Stimulated activated CD4-positive, alpha-beta T cell treated with anti-CD3 and anti-CD28 coated beads, TNF-alpha, amount 100 ng/mL, for 4 hours (primary cell): ENCODE measurements around the gene DIP2A.

ENCODE experiments used
- DNase-seq, 3 experiments: peaks; one replicate each; pipeline ENCODE4 v3.0.0-alpha.2; 2020; ENCODE audit warnings: low read depth in 3 of 3

The DIP2A gene

DNA sequence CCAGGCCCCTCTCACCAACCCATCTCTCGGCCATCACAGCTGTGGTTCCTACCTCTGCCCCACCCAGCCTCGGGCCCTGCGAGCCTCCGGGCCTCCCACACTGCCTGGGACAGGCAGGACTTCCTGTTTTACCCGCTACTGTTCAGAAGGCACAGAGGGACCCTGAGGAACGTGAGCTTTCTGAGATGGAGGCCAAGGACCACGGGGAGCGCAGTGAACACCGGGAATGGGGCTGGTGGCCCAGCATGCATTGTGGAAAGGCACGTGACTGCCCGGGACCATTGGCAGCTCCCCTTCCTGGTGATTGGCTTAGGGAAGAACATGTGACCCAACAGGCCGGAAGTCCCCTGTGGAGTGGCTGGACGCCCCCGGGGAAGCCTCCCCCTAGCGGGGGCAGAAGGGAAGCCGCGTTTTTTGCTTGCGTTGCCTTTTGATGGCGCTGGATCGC is 139.2 kb downstream of the DIP2A start:
- no peak for DNase-seq

DNA sequence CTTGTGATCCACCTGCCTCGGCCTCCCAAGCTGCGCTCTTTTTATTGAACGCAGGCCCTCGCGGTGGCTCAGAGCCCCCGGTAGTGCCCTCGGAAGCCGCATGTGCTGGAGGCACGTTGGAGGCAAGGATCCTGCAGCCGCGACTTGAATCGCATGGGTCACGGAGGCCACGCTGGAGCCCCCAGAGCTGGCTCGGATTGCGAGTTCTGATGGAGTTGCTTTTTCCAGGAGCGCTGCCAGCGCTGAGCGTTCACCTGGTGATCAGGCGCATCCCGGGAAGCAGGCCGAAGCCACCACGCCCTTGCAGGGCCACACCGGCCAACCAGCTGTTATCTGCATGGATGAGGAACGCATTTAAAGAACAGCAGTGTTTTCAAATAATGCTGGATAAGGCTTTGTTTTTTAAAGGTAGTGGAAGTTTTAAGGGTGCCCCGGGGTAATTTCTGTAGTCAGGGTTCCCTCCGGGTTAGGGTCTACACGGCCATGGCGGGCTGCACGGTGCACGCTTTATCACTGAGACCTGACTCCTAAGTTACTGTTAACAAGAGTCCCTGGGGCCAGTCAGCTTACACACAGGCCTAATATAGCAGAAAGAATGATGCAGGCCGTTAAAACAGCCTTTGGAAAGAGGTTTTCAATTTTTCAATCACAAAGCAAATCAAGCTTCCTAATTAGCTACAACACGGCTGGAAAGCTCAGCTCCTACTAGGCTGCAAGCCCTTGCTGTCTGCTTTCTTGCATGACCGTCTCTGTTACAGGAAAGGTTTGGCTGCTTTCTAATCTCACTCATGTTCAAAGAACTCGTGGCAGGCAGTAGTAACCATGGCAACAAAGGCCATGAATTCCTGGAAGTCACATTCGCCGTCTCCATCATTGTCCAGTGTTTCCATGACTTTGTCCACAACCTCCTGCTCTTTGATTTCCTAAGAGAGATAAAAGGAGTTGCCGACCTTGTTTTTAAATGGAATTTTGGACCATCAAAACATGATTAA is 140.2 kb downstream of the DIP2A start:
- no peak for DNase-seq

DNA sequence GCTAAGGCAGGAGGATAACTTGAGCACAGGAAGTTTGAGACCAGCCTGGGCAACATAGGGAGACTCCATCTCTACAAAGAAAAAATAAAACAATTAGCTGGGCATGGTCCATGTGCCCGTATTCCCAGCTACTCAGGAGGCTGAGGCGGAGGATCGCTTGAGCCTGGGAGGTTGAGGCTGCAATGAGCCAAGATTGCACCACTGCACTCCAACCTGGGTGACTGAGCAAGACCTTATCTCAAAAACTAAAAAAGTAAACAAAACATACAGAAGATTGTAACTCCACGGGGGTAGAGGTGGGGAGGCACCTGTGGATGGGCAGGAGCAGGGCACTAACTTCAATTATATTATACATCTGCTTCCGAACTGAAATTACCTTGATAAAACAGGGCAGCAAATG is 141.6 kb downstream of the DIP2A start:
- no peak for DNase-seq

DNA sequence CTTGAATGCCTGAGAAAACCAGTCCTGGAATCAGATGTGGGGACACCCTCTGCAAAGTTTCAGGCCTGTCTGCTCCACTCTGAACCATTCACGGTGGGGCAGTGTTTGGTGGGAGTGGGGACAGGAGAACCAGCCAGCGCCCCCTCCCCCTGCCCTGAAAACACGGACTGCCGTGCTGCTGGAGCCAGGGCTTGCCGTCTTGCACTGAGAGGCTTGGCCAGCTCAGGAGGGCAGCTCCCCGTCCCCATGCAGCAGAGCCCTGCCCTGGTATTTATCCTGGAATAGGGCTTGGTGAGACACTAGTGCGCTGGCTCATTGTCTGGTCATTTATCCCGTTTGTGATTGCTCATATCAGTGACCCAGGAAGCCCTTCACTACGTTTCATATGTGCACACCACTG is 142.3 kb downstream of the DIP2A start:
- DNase-seq, result no peak

DNA sequence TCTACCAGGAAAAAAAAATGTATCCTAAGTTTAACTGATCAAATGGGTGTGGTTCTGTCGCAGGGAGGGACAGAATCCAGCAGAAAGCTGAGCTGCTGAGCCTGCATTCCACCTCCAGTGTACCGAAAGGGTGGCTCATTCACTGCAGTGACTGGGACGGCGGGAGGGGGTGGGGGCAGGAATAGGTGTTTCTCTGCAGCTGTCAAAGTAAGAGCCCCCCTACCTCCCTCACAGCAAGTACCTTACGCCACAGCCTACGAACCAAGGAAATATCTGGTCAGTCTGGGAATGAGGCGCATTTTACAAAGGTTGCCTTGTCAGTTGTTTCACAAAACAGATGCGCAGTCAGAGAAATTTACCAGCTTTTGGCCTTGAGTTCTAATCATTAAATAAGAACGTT is 144.5 kb downstream of the DIP2A start:
- DNase-seq, result no peak

DNA sequence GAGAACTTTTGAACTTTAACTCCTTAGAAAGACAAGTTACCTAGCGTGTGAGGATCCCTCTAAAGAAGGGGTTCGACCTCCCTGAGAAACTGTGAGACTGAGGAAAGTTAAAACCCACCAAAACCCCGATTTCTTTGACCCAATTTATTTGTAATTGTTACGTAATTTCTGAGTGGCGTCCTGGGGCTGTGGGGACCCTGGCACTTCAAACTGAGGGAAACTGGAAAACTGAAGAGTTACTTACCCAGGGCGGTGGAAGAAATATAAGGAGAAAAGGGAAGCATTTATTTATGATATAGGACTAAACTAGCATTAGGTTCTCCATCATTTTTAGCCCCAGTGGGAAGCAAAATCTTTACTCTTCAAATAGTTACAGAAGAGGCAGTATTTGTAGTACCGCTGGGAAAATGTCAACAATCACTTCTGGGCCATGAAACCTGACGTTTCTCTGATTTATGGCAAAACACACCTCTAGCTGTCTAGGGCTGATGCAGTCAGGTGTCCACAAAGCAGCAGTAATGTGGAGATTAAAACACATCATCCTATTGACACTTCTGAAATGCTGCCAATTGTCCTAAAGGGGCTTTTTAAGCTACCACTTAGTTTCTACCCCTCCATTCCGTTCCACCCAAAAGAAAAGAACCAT is 145.8 kb downstream of the DIP2A start:
- DNase-seq, result no peak

DNA sequence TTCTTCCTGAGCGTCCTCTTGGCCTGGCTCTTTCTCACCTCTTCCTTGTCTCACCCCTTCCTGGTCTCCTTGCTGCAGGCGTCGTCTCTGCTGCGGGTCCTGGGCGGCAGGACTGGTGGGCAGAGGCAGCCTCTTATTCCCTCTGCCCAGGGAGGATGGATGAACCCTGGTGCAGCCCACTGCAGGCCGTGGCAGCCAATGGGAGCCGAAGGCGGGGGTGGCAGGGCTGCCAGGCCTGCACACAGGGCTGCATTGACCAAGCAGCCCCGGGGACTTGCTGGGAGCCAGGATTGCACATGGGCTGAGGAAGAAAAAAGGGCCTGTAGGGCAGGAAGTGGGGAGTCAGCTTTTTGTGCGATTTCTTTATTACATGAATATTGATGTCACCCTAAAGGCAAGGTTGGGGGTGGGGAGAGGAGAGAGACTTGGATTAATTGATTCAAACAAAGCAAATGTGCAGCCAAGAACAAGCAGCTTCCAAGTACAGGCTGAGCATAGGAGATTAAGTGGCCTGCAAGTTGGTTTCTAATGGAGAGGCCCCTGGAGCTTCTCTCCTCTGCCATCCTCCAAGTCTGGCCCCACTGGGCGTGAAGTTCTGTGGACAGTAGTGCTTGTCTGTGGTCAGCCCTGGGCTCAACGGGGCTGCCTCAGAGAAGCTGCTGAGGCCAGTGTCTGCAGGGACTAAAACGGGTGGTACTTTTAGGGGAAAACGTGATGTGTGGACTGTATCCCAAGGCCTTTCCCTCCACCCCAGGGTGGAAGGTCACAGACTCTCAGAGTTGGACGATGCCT is 146.5 kb downstream of the DIP2A start, which contains the start of gene S100B:
TSS of gene S100B (minus strand) at position 108 of the 792 bp plus-strand sequence. CDS start 2,667 bp downstream, outside the sequence.
- no peak for DNase-seq

DNA sequence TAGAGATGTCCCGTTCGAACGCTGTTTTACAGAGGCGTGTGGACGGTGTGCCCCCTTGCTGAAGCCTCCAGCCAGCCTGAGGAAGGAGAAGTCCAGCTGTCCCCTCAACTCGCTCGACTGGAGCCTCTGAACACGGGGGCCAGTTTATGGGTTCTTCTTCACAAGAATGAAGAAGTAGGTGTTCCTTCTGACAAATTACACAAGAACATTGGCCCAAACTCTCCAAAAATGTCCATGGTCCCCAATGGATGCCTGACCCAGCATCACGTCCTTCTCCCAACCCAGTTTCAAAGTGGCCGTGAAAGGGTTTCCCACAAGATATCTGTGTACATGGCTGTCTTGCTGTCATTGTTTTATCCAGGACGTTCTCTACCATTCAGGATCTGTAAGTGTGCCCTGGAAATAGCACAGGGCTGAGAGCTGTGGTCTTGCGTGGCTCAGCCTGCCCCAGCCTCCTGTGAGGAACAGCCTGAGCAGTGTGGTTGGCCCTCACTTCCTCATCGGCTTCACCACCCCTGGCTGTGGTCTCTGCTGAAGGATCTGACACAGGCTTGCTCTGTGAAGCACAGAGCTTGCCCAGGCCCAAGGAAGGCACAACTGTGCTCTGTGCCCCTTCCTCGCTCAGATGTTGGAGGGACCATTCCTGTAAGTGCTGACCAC is 147.2 kb downstream of the DIP2A start:
- peak in 1 of 3 experiments; percentile 16 for DNase-seq

DNA sequence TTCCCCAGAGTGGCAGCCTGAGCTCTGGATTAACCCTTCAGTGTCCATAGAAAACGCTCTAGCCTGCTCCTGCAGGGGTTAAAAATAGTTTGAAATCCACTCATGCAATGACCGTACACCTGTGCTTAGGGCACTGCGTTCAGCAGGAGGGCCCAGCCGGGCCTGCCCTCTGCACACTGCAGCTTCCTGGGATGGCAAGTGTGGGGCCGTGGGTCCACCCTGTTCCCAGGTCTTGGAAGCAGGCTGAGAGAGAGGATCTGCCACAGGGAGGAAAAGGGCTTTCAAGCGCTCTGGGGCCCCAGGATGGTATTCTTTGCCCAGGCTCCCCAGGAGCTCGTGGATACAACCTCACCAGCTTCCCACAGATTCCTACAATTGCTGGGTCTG is 147.7 kb downstream of the DIP2A start:
- DNase-seq, result no peak

DNA sequence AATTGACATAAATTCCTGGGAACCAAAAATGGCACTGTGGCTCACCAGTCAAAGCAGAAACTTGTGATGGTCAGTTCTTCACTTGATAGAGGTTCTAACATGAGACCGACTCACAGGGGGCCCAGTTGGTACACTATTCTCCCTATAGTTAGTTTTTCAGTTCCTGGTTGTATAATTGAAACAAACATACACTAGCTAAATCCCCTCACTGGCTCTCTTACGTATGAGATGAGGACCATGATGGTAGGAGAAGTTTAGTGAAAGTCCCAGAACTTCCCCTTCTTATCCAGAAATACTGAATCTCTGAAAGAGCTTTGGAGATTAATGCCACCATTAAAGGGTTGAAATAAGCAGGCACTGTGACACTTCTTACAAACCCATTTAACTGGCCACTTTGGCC is 148.9 kb downstream of the DIP2A start:
- no peak for DNase-seq

DNA sequence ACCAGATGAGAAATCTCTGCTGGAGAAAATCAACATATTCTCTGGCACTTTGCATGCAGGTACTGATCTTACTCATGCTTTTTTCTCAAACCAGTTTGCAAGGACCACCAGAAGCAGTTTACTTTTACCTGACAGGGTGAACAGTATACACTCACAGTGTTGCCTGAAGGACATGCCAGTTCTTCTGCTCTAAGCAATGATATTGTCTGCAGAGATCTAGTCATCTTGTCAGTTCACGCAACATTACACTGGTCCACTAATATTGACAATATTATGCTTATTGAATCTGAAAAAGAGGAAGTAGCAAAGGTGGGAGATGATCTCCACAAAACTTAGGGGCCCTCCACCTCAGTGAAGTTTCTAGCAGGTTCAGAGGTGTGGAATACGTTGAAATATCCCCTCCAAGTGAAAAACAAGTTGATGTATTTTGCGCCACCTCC is 150.0 kb downstream of the DIP2A start:
- DNase-seq, result no peak

DNA sequence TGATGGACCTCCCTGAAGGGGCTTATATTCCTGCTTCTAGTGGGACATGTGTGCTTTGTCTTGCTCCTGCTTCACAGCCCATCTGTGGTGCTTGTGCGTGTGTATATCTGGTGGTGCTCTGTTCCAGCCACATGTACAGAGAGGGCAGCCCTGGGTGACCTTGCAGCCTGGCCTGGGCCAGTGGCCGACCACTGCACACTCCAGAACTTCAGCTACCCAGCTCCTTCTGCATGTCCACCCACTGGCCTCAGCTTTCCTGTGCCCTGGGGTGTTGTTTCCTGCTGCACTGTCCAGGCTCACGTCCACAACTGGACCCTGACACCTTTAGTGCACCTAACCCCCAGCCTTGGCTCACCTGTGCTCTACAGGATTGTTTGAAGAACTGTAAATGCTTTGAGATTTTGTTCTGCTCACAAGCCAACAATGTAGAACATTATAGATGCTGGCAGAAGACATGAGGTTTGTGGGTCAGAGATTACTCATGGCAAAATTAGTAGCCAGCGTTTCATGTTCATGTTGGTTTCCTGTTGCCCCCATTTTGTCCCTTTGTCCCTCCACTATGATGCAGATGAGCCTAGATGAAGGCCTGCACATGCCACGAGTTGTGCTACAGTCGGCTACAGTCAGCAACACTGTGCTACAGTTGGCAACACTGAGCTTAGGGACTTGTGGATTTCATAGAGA is 151.5 kb downstream of the DIP2A start:
- no peak for DNase-seq

DNA sequence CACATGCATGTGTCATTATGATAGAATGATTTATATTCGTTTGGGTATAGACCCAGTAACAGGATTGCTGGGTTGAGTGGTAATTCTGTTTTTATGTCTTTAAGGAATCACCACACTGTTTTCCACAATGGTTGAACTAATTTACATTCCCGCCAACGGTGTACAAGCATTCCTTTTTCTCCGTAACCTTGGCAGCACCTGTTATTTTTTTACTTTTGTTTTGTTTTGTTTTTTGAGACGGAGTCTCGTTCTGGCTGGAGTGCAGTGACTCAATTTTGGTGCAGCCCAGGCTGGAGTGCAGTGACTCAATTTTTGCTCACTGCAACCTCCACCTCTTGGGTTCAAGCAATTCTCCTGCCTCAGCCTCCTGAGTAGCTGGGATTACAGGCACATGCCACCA is 154.7 kb downstream of the DIP2A start:
- DNase-seq, result no peak

DNA sequence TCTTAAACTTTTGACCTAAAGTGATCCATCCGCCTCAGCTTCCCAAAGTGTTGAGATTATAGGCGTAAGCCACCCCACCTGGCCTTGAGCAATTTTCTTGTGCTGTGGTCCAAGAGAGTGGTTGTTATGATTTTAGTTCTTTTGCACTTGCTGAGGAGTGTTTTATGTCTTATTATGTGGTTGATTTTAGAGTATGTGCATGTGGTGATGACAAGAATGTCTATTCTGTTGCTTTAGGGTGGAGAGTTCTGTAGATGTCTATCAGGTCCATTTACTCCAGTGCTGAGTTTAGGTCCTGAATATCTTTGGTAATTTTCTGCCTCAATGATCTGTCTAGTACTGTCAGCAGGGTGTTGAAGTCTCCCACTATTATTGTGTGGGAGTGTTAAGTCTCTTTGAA is 157.4 kb downstream of the DIP2A start:
- no peak for DNase-seq

DNA sequence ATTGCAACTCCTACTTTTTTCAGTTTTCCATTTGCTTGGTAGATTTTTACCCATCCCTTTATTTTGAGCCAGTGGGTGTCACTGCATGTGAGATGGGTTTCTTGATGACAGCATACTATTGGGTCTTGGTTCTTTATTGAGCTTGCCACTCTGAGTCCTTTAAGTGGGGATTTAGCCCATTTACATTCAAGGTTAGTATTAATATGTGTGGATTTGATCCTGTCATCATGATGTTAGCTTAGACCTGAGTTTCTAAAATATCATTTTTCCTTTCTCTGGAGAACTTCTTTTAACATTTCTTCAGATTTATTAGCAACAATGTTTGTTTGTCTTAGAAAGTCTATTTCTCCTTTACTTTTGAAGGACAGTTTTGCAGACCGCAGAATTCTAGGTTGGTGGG is 158.0 kb downstream of the DIP2A start:
- no peak for DNase-seq

DNA sequence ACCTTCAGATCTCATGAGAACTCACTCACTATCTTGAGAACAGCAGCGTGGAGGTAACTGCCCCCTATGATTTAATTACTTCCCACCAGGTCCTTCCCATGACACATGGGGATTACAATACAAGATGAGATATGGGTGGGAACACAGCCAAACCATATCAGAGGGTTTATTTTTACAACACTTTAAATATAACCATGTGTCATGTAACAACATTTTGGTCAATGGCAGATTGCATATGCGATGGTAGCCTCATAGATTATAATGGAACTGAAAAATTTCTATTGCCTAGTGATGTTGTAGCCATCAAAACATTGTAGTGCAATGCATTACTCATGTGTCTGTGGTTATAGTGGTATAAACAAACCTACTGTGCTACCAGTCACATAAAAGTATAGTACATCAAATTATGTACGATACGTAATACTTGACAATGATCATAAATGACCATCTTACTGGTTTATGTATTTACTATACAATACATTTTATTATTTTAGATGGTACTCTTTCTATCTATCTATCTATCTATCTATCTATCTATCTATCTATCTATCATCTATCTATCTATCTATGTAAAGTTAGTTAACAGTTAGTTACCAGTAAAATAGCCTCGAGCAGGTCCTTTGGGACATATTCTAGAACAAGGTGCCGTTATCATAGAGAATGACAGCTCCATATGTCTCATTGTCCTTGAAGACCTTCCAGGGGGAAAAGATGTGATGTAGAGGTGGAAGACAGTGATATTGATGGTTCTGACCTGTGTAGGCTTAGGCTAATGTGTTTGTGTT is 158.8 kb downstream of the DIP2A start:
- DNase-seq, result no peak

DNA sequence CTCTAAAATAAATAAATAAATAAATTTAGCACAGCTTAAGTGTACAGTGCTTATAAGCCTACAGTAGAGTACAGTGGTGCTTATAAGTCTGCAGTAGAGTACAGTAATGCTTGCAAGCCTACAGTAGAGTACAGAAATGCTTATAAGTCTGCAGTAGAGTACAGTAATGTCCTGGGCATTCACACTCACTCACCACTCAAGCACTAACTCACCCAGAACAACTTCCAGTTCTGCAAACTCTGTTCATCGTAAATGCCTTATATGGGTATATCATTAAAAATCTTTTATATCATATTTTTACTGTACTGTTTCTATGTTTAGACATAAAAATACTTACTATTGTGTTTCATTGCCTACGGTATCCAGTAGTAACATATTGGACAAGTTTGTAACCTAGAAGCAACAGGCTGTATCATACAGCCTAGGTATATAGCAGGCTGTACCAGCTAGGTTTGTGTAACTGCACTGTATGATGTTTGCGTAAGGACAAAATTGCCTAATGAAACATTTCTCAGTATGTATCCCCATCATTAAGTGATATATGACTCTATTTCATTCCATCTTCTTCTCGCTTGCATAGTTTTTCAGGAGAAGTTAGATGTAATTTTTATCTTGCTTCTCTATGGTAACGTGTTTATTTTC is 160.2 kb downstream of the DIP2A start:
- no peak for DNase-seq
